H1 (cell line): ENCODE measurements around the gene SPIRE2. TPM values are rescaled to one million over a fixed set of nuclear protein-coding genes. Genes with fewer than 3 reads are reported as not detected.

ENCODE experiments used
- CTCF ChIA-PET: fragments of 300-600 bp; sonication (Branson Sonifier 250); formaldehyde crosslinking; loops from one replicate; lab custom pipeline; 2021; ENCODE audit not compliant: partially characterized antibody; lab: Charles Lee
- POLR2A ChIA-PET: fragments of 300-600 bp; sonication (Branson Sonifier 250); formaldehyde crosslinking; loops from one replicate; lab custom pipeline; 2021; ENCODE audit warnings: inconsistent platforms; ENCODE audit not compliant: partially characterized antibody; lab: Charles Lee
- DNase-seq, 2 experiments: peaks; one replicate each; pipeline versions ENCODE4 v3.0.0 to v3.0.0-alpha.2; 2010 to 2022; ENCODE audit warnings: low spot score in 2 of 2, low read depth in 1 of 2, mixed read lengths in 1 of 2
- FAIRE-seq: peaks from 2 replicates; lab custom pipeline; 2011; peaks lifted over from hg19 to GRCh38; lab: Jason Lieb, UNC
- H2AFZ ChIP-seq: 2 replicates; pipeline ENCODE4 v1.8.1; 2012; ENCODE audit warnings: low read length, inconsistent platforms
- H2AK5ac ChIP-seq: 2 replicates; pipeline ENCODE4 v1.6.1; 2013; ENCODE audit warnings: low read depth, low read length
- H2BK120ac ChIP-seq: replicated peaks from 2 replicates; pipeline ENCODE3; 2013; ENCODE audit warnings: low read depth, low read length, inconsistent platforms
- H2BK12ac ChIP-seq: 2 replicates; pipeline ENCODE4 v1.6.1; 2013; ENCODE audit warnings: low read depth, low read length
- H2BK15ac ChIP-seq: 2 replicates; pipeline ENCODE4 v1.6.1; 2013; ENCODE audit warnings: low read length
- H2BK20ac ChIP-seq: 2 replicates; pipeline ENCODE4 v1.6.1; 2013; ENCODE audit warnings: low read length
- H2BK5ac ChIP-seq: 2 replicates; pipeline ENCODE4 v1.6.1; 2013; ENCODE audit warnings: low read depth, low read length
- H3K14ac ChIP-seq: 2 replicates; pipeline ENCODE4 v1.6.1; 2013; ENCODE audit warnings: inconsistent platforms; ENCODE audit not compliant: insufficient read length
- H3K18ac ChIP-seq: 2 replicates; pipeline ENCODE4 v1.6.1; 2013; ENCODE audit warnings: low read length; ENCODE audit errors: extremely low read depth
- H3K23ac ChIP-seq: 2 replicates; pipeline ENCODE4 v1.6.1; 2013; ENCODE audit warnings: inconsistent platforms; ENCODE audit not compliant: insufficient read length
- H3K23me2 ChIP-seq: 2 replicates; pipeline ENCODE4 v1.6.1; 2013; ENCODE audit warnings: low read depth, low read length
- H3K27ac ChIP-seq: 2 replicates; pipeline ENCODE4 v1.6.1; 2011; ENCODE audit warnings: low read depth, low read length, inconsistent platforms
- H3K27me3 ChIP-seq, 4 experiments: replicated peaks in 1 of 4; 1 replicate in 1 of 4; 2 replicates in 3 of 4; pipeline versions ENCODE4 v1.6.1 to v1.8.1; 2011 to 2013; ENCODE audit warnings: low read length in 3 of 4, mild to moderate bottlenecking in 3 of 4, inconsistent platforms in 2 of 4, mixed read lengths in 2 of 4, moderate library complexity in 1 of 4; ENCODE audit not compliant: control insufficient read depth in 3 of 4, insufficient read depth in 3 of 4; ENCODE audit errors: extremely low read depth in 1 of 4
- H3K36me3 ChIP-seq, 4 experiments: 2 replicates each; pipeline versions ENCODE4 v1.6.1 to v1.8.1; 2011 to 2013; ENCODE audit warnings: mild to moderate bottlenecking in 4 of 4, low read length in 3 of 4, moderate library complexity in 2 of 4, control low read depth in 1 of 4, inconsistent platforms in 1 of 4; ENCODE audit not compliant: insufficient read depth in 4 of 4, control insufficient read depth in 2 of 4
- H3K4ac ChIP-seq: replicated peaks from 2 replicates; pipeline ENCODE3; 2013; ENCODE audit warnings: low read length, low read depth, mixed read lengths, inconsistent platforms; ENCODE audit not compliant: insufficient read length
- H3K4me1 ChIP-seq, 4 experiments: replicated peaks in 1 of 4; 1 replicate in 1 of 4; 2 replicates in 3 of 4; pipeline versions ENCODE4 v1.6.1 to v1.8.1; 2011 to 2013; ENCODE audit warnings: low read length in 3 of 4, inconsistent platforms in 2 of 4, mixed read lengths in 1 of 4; ENCODE audit not compliant: insufficient read depth in 4 of 4, control insufficient read depth in 3 of 4
- H3K4me2 ChIP-seq, 2 experiments: 2 replicates each; pipeline versions ENCODE4 v1.6.1 to v1.8.1; 2011 to 2013; ENCODE audit warnings: low read depth in 2 of 2, low read length in 2 of 2, control low read depth in 1 of 2, inconsistent platforms in 1 of 2, mild to moderate bottlenecking in 1 of 2; ENCODE audit not compliant: insufficient read depth in 1 of 2
- H3K4me3 ChIP-seq, 4 experiments: fragments of 200-600, 300-600 bp in 1 of 4; sonication (generic), shearing (Covaris generic), sonication (Bioruptor Twin) in 1 of 4; 2 replicates each; pipeline versions ENCODE4 v1.5.1 to v1.8.1; 2011 to 2016; ENCODE audit warnings: low read length in 4 of 4, low read depth in 3 of 4, control low read depth in 2 of 4, inconsistent platforms in 2 of 4, mild to moderate bottlenecking in 2 of 4, mixed read lengths in 1 of 4, moderate library complexity in 1 of 4; ENCODE audit not compliant: insufficient read depth in 2 of 4; ENCODE audit errors: extremely low read depth in 1 of 4
- H3K56ac ChIP-seq: replicated peaks from 2 replicates; pipeline ENCODE3; 2013; ENCODE audit warnings: low read depth, mild to moderate bottlenecking, mixed read lengths, low read length, inconsistent platforms; ENCODE audit not compliant: insufficient read length
- H3K79me1 ChIP-seq: 2 replicates; pipeline ENCODE4 v1.6.1; 2013; ENCODE audit warnings: low read depth, low read length, control low read depth
- H3K79me2 ChIP-seq, 2 experiments: 2 replicates each; pipeline versions ENCODE4 v1.6.1 to v1.8.1; 2012 to 2013; ENCODE audit warnings: low read length in 2 of 2, mild to moderate bottlenecking in 2 of 2, inconsistent platforms in 1 of 2; ENCODE audit not compliant: insufficient read depth in 2 of 2, control insufficient read depth in 1 of 2
- H3K9ac ChIP-seq, 4 experiments: replicated peaks in 1 of 4; 1 replicate in 1 of 4; 2 replicates in 3 of 4; pipeline versions ENCODE4 v1.6.1 to v1.8.1; 2011 to 2013; ENCODE audit warnings: low read depth in 3 of 4, low read length in 3 of 4, control low read depth in 2 of 4, mild to moderate bottlenecking in 2 of 4, moderate library complexity in 2 of 4, inconsistent platforms in 1 of 4; ENCODE audit errors: extremely low read depth in 1 of 4
- H3K9me3 ChIP-seq, 2 experiments: 2 replicates each; pipeline versions ENCODE4 v1.6.1 to v1.8.1; 2012 to 2013; ENCODE audit warnings: mild to moderate bottlenecking in 2 of 2, moderate library complexity in 2 of 2, control low read depth in 1 of 2, inconsistent platforms in 1 of 2, low read depth in 1 of 2, low read length in 1 of 2, mixed read lengths in 1 of 2; ENCODE audit not compliant: insufficient read depth in 2 of 2
- H4K20me1 ChIP-seq, 2 experiments: replicated peaks in 1 of 2; 2 replicates each; pipeline versions ENCODE3 to v1.8.1; 2011 to 2013; ENCODE audit warnings: inconsistent platforms in 2 of 2, low read length in 2 of 2, mild to moderate bottlenecking in 1 of 2; ENCODE audit not compliant: insufficient read depth in 2 of 2, control insufficient read depth in 1 of 2
- H4K5ac ChIP-seq: 2 replicates; pipeline ENCODE4 v1.6.1; 2013; ENCODE audit warnings: low read length, low read depth, mixed read lengths, inconsistent platforms; ENCODE audit not compliant: insufficient read length
- H4K8ac ChIP-seq: 2 replicates; pipeline ENCODE4 v1.8.0; 2013; ENCODE audit warnings: mild to moderate bottlenecking, moderate library complexity, low read length, inconsistent platforms; ENCODE audit not compliant: insufficient read depth; ENCODE audit errors: extremely low read depth
- H4K91ac ChIP-seq: replicated peaks from 2 replicates; pipeline ENCODE3; 2013; ENCODE audit warnings: low read length, mixed read lengths, inconsistent platforms; ENCODE audit not compliant: insufficient read length
- HDAC6 ChIP-seq: IDR thresholded peaks from one replicate; pipeline ENCODE4 v1.7.1; 2012; ENCODE audit warnings: low read depth, mild to moderate bottlenecking, inconsistent platforms, low read length, moderate library complexity
- KDM5A ChIP-seq: fragments of 200-600 bp; IDR thresholded peaks from 2 replicates; pipeline ENCODE4 v1.7.1; 2012; ENCODE audit warnings: mild to moderate bottlenecking, low read length, inconsistent platforms, mixed read lengths
- NANOG ChIP-seq: IDR thresholded peaks from 2 replicates; pipeline ENCODE4 v1.6.1; 2011; ENCODE audit warnings: low read length, low read depth, mild to moderate bottlenecking, inconsistent platforms; ENCODE audit not compliant: insufficient read depth, poor library complexity, severe bottlenecking
- RFX5 ChIP-seq: IDR thresholded peaks from 2 replicates; pipeline ENCODE4 v1.6.1; 2011; ENCODE audit warnings: low read depth, low read length, improper control_type of control experiment, borderline replicate concordance
- SIRT6 ChIP-seq: IDR thresholded peaks from one replicate; pipeline ENCODE4 v1.7.1; 2012; ENCODE audit warnings: low read length, inconsistent platforms
- SIX5 ChIP-seq: IDR thresholded peaks from 2 replicates; pipeline ENCODE4 v1.6.1; 2011; ENCODE audit warnings: mild to moderate bottlenecking, low read depth, low read length
- SP2 ChIP-seq: IDR thresholded peaks from 2 replicates; pipeline ENCODE4 v1.6.1; 2012; ENCODE audit warnings: mild to moderate bottlenecking, low read length, inconsistent platforms
- TCF12 ChIP-seq: IDR thresholded peaks from 2 replicates; pipeline ENCODE4 v1.6.1; 2011; ENCODE audit warnings: low read depth, mild to moderate bottlenecking, low read length
- YY1 ChIP-seq: IDR thresholded peaks from 2 replicates; pipeline ENCODE4 v1.6.1; 2011; ENCODE audit warnings: low read depth, mild to moderate bottlenecking, low read length
- WGBS, 2 experiments: shearing (Covaris generic) in 1 of 2; methylation state at CpG; one replicate each; pipeline versions ENCODE4 v1.1.6 to v1.1.7; 2013 to 2015; ENCODE audit warnings: low lambda C conversion rate in 2 of 2, mixed read lengths in 2 of 2, inconsistent platforms in 1 of 2, low coverage in 1 of 2, missing lambda C conversion rate in 1 of 2; ENCODE audit not compliant: insufficient replicate concordance in 2 of 2, insufficient coverage in 1 of 2, insufficient read length in 1 of 2; ENCODE audit errors: extremely low coverage in 1 of 2, missing lambda C conversion rate in 1 of 2; 5-methylcytosine and 5-hydroxymethylcytosine counted together
- polyA plus RNA-seq, 7 experiments: library from polyadenylated mRNA; depleted of rRNA in 3 of 7; stranded (reverse) in 5 of 7; unstranded in 2 of 7; fragments of >200 nt in 5 of 7; fragments of 200-250 nt in 2 of 7; gene quantifications; 1 replicate in 5 of 7; 2 replicates in 1 of 7; 4 replicates in 1 of 7; pipeline versions ENCODE4 v1.2.1 to v1.2.3, GENCODE V29; 2011 to 2013; ENCODE audit warnings: missing spikeins in 2 of 7, mixed read lengths in 2 of 7
- total RNA-seq: library from RNA; stranded (reverse); fragmentation: NEBNext Ultra II Directional; extraction: Animal tissue kit (Norgen Biotek cat#: 25700); gene quantifications from 2 replicates; pipeline ENCODE4 v1.2.1, GENCODE V29; 2021
- TF ChIP-seq, protein P1 (sequence below): IDR thresholded peaks from 2 replicates; pipeline ENCODE4 v1.6.1; 2012; ENCODE audit warnings: low read length, inconsistent platforms
- TF ChIP-seq, protein P2 (sequence below): IDR thresholded peaks from 2 replicates; pipeline ENCODE4 v1.6.1; 2011; ENCODE audit warnings: low read depth, mild to moderate bottlenecking, low read length; ENCODE audit not compliant: insufficient read depth

Gene SPIRE2
- total and polyA plus RNA-seq, 2 of the 8 experiments (the other 6 are each of a cell fraction or from before 2014, with no cell fraction given), result 7.4 to 15.4 TPM

- Histone ChIP-seq H3K23ac (no peak overlapping the region), H3K56ac (no peak overlapping the region), H2AK5ac (no peak overlapping the region), H3K23me2 (no peaks in the 10 kb centered on the region), H2BK12ac (no peak overlapping the region), H3K4me2 (no peak overlapping the region), H2AFZ (no peak overlapping the region), H2BK5ac (no peak overlapping the region), H2BK20ac (no peak overlapping the region), H3K36me3 (peaks cover 0 to 2% (median 0%) of the 10 kb centered on the region in 4 experiments; a peak in 2 of 8 replicates), H4K8ac (no peak overlapping the region), H3K14ac (no peak overlapping the region), H3K79me2 (no peaks in the 10 kb centered on the region), H4K20me1 (peaks cover 2 to 3% of the 10 kb centered on the region in 2 experiments), H3K9ac (no peak overlapping the region), H3K9me3 (no peaks in the 10 kb centered on the region), H2BK120ac (no peak overlapping the region), H2BK15ac (no peak overlapping the region), H4K5ac (no peak overlapping the region), H3K27me3 (no peaks in the 10 kb centered on the region), H3K4ac (no peak overlapping the region), H3K18ac (no peak overlapping the region), H3K27ac (no peak overlapping the region), H3K4me1 (peaks cover 0 to 13% (median 0%) of the 10 kb centered on the region in 4 experiments; a peak in 1 of 7 replicates), H3K4me3 (no peak overlapping the region), H4K91ac (no peak overlapping the region), H3K79me1 (no peaks in the 10 kb centered on the region)
- 93% methylated on average over 21 of the region's 21 CpGs; no CpG with 5 or more reads in 1 of the 2 experiments for WGBS, 2 experiments
- POLR2A ChIA-PET, result no interaction called here
- no peak for DNase-seq
- FAIRE-seq, result no peak
- CTCF ChIA-PET, result interaction anchor here (0.6 to 1.8 kb wide), 4 partner anchors 14 to 59 kb away, joined by 3 read pairs; no protein-coding TSS in a partner anchor
- TF ChIP-seq KDM5A, result no peak
- no peak for TF ChIP-seq HDAC6
- TF ChIP-seq, protein P1, sequence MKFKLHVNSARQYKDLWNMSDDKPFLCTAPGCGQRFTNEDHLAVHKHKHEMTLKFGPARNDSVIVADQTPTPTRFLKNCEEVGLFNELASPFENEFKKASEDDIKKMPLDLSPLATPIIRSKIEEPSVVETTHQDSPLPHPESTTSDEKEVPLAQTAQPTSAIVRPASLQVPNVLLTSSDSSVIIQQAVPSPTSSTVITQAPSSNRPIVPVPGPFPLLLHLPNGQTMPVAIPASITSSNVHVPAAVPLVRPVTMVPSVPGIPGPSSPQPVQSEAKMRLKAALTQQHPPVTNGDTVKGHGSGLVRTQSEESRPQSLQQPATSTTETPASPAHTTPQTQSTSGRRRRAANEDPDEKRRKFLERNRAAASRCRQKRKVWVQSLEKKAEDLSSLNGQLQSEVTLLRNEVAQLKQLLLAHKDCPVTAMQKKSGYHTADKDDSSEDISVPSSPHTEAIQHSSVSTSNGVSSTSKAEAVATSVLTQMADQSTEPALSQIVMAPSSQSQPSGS, result no peak
- TF ChIP-seq YY1, result no peak
- TF ChIP-seq, protein P2, sequence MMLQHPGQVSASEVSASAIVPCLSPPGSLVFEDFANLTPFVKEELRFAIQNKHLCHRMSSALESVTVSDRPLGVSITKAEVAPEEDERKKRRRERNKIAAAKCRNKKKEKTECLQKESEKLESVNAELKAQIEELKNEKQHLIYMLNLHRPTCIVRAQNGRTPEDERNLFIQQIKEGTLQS, result no peak
- no peak for TF ChIP-seq SIX5
- TF ChIP-seq SIRT6, result no peak
- no peak for TF ChIP-seq TCF12
- TF ChIP-seq NANOG, result no peak
- no peak for TF ChIP-seq RFX5
- TF ChIP-seq SP2, result no peak
Observed at GRCh38 chr16:89853306-89853993, 25.2 kb downstream of the SPIRE2 start.
